ENCODE data around the gene BLM. TPM values are rescaled to one million over a fixed set of nuclear protein-coding genes. Genes with fewer than 3 reads are reported as not detected.

BLM gene
- total RNA-seq, 2 experiments from 2014 or later = 59.4 to 63.7 TPM

DNA sequence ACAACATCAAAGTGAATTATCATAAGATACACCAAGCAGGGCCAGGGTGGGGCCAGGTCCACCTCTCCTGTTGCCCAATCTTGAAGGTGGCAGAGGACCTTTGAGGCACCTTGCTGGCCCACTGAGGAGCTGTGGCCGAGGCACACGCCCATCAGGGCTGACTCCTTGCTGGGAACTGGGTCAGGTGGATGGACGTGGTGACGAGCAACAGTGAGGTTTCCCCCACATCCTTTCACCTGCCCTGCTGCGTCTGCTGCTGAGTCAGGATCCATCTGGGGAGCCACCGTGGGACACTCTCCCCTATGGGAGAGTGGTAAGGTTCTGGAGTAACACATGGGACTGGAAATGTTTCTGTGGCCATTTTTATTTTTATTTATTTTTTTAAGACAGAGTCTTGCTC, 134.0 kb downstream of the BLM start:
- Mint-ChIP-seq H3K9me3 (peaks cover 4% of the 10 kb centered on the region), H3K4me3 (peak overlapping the region; percentile 63), H3K4me1 (peaks cover 77% of the 10 kb centered on the region), H3K27me3 (no peaks in the 10 kb centered on the region), H3K27ac (peak overlapping the region; percentile 91), H3K36me3 (ENCODE audit: low read depth) (peaks cover 28% of the 10 kb centered on the region)
- ChIA-PET POLR2A (interaction anchor here (1.0 to 9.4 kb wide), 14 partner anchors 9 to 191 kb away, joined by 3 to 157 read pairs (median 20); partner anchors contain the start of genes BLM, FES, FURIN and HDDC3), CTCF (interaction anchor here (0.8 to 2.6 kb wide), 10 partner anchors 9 to 202 kb away, joined by 3 to 20 read pairs (median 7); partner anchors contain the start of genes BLM and HDDC3)
- peak; percentile 80 for DNase-seq

DNA sequence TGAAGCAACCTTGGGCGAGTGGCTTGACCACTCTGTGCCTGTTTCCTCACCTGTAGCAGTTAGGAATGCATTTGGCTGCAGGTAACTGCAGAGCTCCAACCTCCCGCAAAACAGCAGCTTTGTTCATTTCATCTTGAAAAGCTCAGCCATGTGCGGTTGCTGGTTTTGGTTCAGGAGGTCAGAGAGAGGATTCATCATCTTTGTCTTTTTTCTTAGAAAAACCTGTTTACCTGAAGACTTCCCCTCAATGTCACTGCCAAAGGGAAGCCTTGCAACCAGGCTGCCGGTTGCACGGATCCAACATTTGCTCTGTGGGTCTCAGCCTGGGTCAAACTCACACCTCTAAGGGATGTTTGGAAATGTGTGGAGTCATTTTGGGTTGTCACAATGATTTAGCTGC, 134.8 kb downstream of the BLM start:
- peak overlapping the region; percentile 91 for H3K27ac Mint-ChIP-seq
- peaks cover 81% of the 10 kb centered on the region for H3K4me1 Mint-ChIP-seq
- H3K9me3 Mint-ChIP-seq = peaks cover 4% of the 10 kb centered on the region
- H3K27me3 Mint-ChIP-seq = no peaks in the 10 kb centered on the region
- peak overlapping the region; percentile 63 for H3K4me3 Mint-ChIP-seq
- H3K36me3 Mint-ChIP-seq (ENCODE audit: low read depth) = peaks cover 23% of the 10 kb centered on the region
- CTCF ChIA-PET = interaction anchor here (0.7 to 2.6 kb wide), 14 partner anchors 10 to 592 kb away, joined by 3 to 20 read pairs (median 6); partner anchors contain the start of gene HDDC3
- DNase-seq = peak; percentile 73
- POLR2A ChIA-PET = interaction anchor here (0.9 to 9.4 kb wide), 23 partner anchors 8 to 204 kb away, joined by 3 to 157 read pairs (median 6); partner anchors contain the start of genes BLM, FES, FURIN and HDDC3

DNA sequence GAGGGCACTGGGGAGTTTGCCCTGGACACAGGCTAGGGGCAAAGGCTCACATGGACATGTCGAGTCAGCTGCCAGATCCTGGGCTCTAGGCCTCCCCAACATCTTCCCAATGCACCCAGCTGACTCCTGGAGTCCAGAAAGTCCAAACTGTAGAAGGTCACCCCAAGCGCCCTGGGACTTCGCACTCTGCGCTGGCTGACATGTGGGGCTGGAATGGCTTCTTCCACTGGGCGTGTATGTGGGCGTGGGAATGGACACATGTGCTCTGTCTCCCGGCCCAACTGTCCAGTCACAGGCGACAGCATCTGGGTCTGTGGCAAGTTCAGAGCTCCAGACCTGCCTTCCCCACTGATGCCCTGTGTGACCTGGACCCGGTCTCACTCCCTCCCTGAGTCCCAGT, 138.0 kb downstream of the BLM start:
- CTCF ChIA-PET = no interaction called here
- Mint-ChIP-seq H3K9me3 (peaks cover 4% of the 10 kb centered on the region), H3K4me1 (peaks cover 91% of the 10 kb centered on the region), H3K4me3 (no peak overlapping the region), H3K27ac (peak overlapping the region; percentile 91), H3K27me3 (no peaks in the 10 kb centered on the region), H3K36me3 (ENCODE audit: low read depth) (peaks cover 19% of the 10 kb centered on the region)
- POLR2A ChIA-PET = interaction anchor here (1.1 to 9.4 kb wide), 7 partner anchors 12 to 40 kb away, joined by 3 to 157 read pairs (median 8); partner anchors contain the start of gene FURIN
- DNase-seq = no peak

DNA sequence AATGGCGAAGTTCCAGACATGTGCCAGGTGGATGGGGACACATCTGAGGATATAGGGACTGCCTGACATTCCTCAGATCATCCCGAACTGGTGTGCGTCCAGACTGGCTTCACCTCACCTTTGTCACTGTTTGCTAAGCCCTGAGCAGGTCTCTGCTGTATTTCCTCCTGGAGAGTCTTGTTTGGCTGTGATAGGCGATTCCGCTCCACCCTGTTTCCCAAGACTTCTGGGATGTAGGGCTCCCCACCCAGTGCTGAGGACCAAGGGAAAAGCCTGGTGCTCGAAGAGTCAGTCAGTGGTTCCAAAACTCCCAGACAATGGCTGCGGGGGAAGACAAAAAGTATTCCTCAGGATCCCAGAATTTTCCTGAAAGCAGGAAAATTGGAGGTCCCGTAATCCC, 140.2 kb downstream of the BLM start:
- Mint-ChIP-seq H3K4me3 (peak overlapping the region; percentile 8), H3K27me3 (no peaks in the 10 kb centered on the region), H3K27ac (peak overlapping the region; percentile 79), H3K36me3 (ENCODE audit: low read depth) (peaks cover 13% of the 10 kb centered on the region), H3K4me1 (peaks cover 83% of the 10 kb centered on the region), H3K9me3 (no peaks in the 10 kb centered on the region)
- DNase-seq = no peak
- CTCF ChIA-PET = no interaction called here
- POLR2A ChIA-PET = interaction anchor here (1.2 to 4.8 kb wide), 7 partner anchors 8 to 43 kb away, joined by 3 to 50 read pairs (median 8); partner anchors contain the start of gene FURIN

DNA sequence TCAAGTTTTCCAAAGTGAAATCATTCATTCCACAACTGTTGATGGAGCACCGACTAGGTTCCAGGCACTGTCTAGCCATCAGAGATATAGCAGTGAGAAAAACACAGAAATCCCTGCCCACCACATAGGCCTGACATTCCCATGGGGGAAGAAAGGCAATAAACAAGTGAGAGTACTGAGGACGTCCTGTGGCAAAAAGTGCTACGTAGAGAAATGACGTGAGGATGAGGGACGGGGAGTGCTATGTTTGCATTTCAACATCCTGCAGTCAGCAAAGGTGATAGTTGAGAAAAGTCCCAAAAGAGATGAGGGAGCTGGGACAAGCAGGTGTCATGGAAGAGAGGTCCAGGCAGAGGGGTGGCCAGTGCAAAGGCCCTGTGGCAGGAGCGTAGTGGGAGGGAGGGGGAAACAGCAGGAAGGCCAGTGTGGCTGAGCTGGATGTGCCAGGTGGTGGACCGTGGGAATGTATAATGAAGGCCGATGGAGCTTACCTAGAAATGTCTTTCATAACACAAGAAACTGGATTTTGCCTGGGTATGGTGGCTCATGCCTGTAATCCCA, 140.8 kb downstream of the BLM start:
- no peaks in the 10 kb centered on the region for H3K27me3 Mint-ChIP-seq
- H3K27ac Mint-ChIP-seq = peak overlapping the region; percentile 79
- no peak overlapping the region for H3K4me3 Mint-ChIP-seq
- CTCF ChIA-PET = interaction anchor here (1.0 kb wide), 1 partner anchor 20 kb away, joined by 4 read pairs; no protein-coding TSS in a partner anchor
- H3K4me1 Mint-ChIP-seq = peaks cover 82% of the 10 kb centered on the region
- POLR2A ChIA-PET = interaction anchor here (0.8 to 4.8 kb wide), 9 partner anchors 9 to 44 kb away, joined by 3 to 50 read pairs (median 5); partner anchors contain the start of gene FURIN
- H3K36me3 Mint-ChIP-seq (ENCODE audit: low read depth) = peaks cover 12% of the 10 kb centered on the region
- no peak for DNase-seq
- H3K9me3 Mint-ChIP-seq = no peaks in the 10 kb centered on the region

DNA sequence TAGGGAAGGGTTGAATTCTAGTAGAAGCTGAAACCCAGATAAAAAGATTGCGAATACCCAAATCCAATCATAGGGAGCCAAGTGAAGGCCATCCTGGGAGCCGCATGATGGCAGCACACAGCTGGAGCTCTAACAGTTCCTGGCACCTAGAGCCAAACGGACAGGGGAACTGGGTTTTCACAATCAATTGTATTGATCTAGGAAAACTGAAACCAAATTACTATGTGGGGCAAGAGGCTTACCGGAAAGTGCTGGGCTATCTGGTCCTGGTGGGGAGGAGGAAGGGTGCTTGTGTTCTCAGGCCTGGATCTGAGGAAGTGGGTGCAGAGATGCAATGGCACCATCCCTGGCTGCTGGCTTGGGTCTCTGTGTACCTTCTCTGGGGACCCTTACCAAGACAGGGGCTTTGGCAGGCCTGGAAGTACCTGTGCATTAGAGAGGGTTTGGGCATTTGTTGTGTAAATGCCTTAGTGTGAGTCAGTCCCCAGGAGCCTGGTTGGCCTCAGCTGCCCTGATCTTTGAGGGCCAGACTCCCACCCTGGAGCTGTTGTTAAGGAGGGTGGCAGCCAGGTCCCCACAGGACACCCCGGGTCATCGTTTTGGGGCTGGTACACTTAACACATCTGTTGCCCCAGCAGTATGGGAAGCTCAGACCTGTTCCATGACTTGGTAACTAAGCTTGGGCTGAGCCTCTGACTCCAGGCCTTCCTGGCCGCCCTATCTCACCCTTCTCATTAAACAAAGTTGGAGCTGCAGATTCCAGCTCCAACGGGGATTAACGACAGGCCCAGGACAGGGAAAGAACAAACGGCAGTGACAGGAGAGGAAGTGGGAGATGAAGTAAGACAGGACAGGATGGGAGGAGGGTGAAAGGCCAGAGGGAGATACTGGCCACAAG, 142.3 kb downstream of the BLM start:
- no peaks in the 10 kb centered on the region for H3K9me3 Mint-ChIP-seq
- CTCF ChIA-PET = interaction anchor here (1.1 kb wide), 1 partner anchor 41 kb away, joined by 4 read pairs; no protein-coding TSS in a partner anchor
- peaks cover 5% of the 10 kb centered on the region for H3K36me3 Mint-ChIP-seq (ENCODE audit: low read depth)
- peaks cover 78% of the 10 kb centered on the region for H3K4me1 Mint-ChIP-seq
- H3K4me3 Mint-ChIP-seq = no peak overlapping the region
- no peak for DNase-seq
- H3K27me3 Mint-ChIP-seq = no peaks in the 10 kb centered on the region
- peak overlapping the region; percentile 55 for H3K27ac Mint-ChIP-seq
- POLR2A ChIA-PET = interaction anchor here (0.7 to 4.8 kb wide), 10 partner anchors 8 to 143 kb away, joined by 3 to 50 read pairs (median 4); partner anchors contain the start of gene FURIN

DNA sequence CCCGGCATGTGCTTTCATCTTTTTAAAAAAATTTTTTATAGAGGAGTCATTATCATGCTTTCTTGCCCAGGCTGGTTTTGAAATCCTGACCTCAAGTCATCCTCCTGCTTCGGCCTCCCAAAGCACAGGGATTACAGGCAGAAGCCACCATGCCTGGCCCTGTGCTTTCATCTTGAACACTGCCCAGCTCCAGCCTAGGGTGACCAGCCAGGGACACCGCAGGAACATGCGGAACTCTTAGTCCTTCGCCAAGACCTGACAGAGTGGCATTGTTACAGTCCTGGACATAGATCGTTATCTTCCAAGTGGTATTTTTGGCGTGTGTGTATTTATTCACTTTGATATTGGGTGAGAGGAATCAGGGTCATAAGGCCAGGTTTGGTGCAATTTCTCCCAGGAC, 143.3 kb downstream of the BLM start:
- ChIA-PET POLR2A (interaction anchor here (0.9 to 4.8 kb wide), 4 partner anchors 9 to 43 kb away, joined by 3 to 50 read pairs (median 4); partner anchors contain the start of gene FURIN), CTCF (interaction anchor here (0.5 kb wide), 1 partner anchor 16 kb away, joined by 5 read pairs; no protein-coding TSS in a partner anchor)
- Mint-ChIP-seq H3K36me3 (ENCODE audit: low read depth) (peaks cover 3% of the 10 kb centered on the region), H3K27ac (no peak overlapping the region), H3K4me3 (no peak overlapping the region), H3K9me3 (no peaks in the 10 kb centered on the region), H3K27me3 (no peaks in the 10 kb centered on the region), H3K4me1 (peaks cover 68% of the 10 kb centered on the region)
- DNase-seq = no peak

DNA sequence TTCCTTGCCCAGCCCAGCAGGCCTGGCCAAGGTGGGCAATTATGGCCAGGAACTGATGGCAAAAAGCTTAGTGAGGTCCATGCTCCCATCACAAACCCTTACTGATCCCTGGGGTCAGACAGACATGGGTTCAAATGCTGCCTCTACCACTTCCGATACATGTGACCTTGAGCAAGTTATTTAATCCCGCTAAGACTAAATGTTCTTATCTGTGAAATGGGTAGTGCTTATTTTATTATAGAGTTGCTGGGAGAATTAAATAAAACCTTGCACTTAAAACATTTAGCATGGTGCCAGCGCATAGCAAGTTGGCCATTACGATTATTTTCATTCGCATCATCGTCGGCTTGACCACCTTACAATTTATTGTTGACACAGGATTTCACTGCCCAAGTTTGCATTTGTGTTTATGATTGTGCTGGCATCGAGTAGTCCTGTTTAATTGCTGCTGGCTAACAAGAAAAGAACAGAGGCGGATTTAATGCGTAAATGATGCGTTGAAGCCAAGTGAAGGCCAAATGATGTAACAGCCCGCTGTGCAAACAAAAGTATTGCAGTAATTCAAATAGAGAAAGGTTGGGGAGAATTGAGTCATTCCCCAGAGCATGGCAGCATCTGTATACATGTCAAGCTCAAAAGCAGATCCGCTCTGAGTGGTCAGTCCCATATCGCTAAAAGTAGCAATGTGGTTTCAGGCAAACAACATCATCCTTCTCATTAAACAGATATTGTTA, 144.0 kb downstream of the BLM start:
- Mint-ChIP-seq H3K36me3 (ENCODE audit: low read depth) (peaks cover 3% of the 10 kb centered on the region), H3K9me3 (no peaks in the 10 kb centered on the region), H3K4me3 (no peak overlapping the region), H3K4me1 (peaks cover 65% of the 10 kb centered on the region), H3K27ac (no peak overlapping the region), H3K27me3 (no peaks in the 10 kb centered on the region)
- no peak for DNase-seq
- ChIA-PET CTCF (no interaction called here), POLR2A (interaction anchor here (0.9 to 4.8 kb wide), 2 partner anchors 8 to 24 kb away, joined by 3 to 50 read pairs; partner anchors contain the start of gene FURIN)

DNA sequence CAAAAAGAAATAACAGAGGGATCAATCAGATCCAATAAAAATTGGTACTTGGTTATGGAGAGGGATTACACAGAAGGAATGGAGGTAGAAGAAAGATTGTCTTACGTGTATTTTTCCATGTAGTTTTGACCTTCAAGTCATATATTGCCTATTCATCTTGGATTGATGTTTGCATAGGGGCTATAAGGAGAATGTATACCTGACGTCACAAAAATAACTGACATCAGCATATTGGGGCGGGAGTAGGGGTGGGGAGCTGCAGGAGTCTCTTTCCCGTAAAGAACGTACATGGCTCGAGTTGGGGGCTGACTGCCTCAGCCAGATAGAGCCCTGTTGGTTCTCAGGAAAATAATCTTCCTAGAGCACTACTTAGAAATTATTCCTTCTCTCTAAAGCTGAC, 145.3 kb downstream of the BLM start:
- CTCF ChIA-PET = interaction anchor here (0.8 kb wide), 1 partner anchor 11 kb away, joined by 3 read pairs; no protein-coding TSS in a partner anchor
- no peaks in the 10 kb centered on the region for H3K9me3 Mint-ChIP-seq
- no peak overlapping the region for H3K4me3 Mint-ChIP-seq
- no peak for DNase-seq
- POLR2A ChIA-PET = interaction anchor here (1.1 to 1.3 kb wide), 3 partner anchors 11 to 146 kb away, joined by 3 to 6 read pairs (median 4); partner anchors contain the start of gene BLM
- H3K27ac Mint-ChIP-seq = no peak overlapping the region
- H3K36me3 Mint-ChIP-seq (ENCODE audit: low read depth) = peaks cover 3% of the 10 kb centered on the region
- H3K27me3 Mint-ChIP-seq = no peaks in the 10 kb centered on the region
- peaks cover 63% of the 10 kb centered on the region for H3K4me1 Mint-ChIP-seq

DNA sequence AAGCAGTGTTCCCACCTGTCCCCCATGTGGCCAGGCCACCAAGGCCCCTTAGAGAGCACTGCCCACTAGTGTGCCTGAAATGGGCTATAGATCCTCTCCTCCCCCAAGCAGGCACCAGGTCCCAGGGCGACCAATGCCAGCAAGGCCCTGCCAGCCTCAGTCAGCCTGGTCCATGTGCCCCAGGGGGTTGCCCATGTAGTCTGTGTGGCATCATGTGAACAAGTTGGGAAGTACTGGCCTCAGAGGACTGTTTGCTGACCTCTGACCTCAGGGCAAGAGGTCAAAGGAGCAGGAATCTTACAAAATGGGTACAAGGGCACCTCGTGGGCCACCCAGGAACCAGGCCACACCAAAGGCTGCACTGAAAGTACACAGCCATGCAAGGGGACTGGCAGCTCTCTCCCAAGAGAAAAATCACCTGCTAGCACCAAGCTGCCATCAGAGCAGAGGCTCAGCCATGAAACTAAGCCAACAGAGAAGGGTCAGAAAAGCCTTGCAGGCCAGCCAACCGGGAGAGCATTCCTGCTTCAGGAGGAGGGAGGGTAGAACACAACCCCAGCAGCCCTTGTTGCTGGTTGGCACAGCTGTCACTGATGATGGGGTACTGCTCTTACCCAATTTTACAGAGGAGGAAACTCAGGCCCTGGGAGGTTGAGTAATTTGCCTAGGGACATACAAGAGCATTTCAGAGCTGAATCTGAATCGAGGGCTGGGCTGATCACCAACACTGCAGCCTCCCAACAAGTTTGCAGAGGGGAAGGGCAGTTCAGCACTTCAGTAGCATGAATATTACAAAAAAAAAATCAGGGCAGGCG, 146.0 kb downstream of the BLM start:
- CTCF ChIA-PET = interaction anchor here (0.8 to 1.5 kb wide), 3 partner anchors 11 to 23 kb away, joined by 3 to 6 read pairs (median 3); no protein-coding TSS in a partner anchor
- Mint-ChIP-seq H3K9me3 (no peaks in the 10 kb centered on the region), H3K27ac (no peak overlapping the region), H3K4me3 (no peak overlapping the region), H3K36me3 (ENCODE audit: low read depth) (no peaks in the 10 kb centered on the region), H3K4me1 (peaks cover 61% of the 10 kb centered on the region), H3K27me3 (no peaks in the 10 kb centered on the region)
- no peak for DNase-seq
- POLR2A ChIA-PET = interaction anchor here (0.9 to 1.3 kb wide), 4 partner anchors 10 to 146 kb away, joined by 3 to 6 read pairs (median 4); partner anchors contain the start of gene BLM

DNA sequence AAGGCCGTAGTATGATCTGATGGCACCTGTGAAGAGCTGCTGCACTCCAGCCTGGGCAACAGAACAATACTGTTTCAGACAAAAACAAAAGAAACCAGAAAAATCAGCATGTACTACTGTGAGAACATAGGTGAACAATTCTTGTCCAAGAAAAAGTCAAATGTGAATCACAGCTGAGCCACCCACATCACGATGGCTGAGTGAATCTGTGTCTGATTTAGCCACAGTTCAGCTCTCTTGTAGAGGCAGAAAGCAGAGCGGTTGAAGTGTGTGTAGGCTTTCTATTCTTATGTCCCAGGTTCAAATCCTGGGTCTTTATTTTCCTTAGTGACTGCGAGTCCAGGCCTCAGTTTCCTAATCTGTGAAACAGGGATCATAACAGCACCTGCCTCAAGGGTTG, 146.8 kb downstream of the BLM start:
- Mint-ChIP-seq H3K9me3 (no peaks in the 10 kb centered on the region), H3K36me3 (ENCODE audit: low read depth) (no peaks in the 10 kb centered on the region), H3K27me3 (no peaks in the 10 kb centered on the region), H3K4me1 (peaks cover 65% of the 10 kb centered on the region), H3K27ac (no peak overlapping the region), H3K4me3 (no peak overlapping the region)
- CTCF ChIA-PET = interaction anchor here (0.7 to 1.5 kb wide), 3 partner anchors 11 to 47 kb away, joined by 3 to 6 read pairs (median 3); no protein-coding TSS in a partner anchor
- POLR2A ChIA-PET = interaction anchor here (0.9 to 1.3 kb wide), 3 partner anchors 8 to 147 kb away, joined by 3 to 4 read pairs (median 3); partner anchors contain the start of gene BLM
- DNase-seq = no peak

All from activated CD4-positive, alpha-beta memory T cell treated with anti-CD3 and anti-CD28 coated beads, Interleukin-2, amount 10 ng/mL, durations not matched to agents 7 days and 5 days (primary cell).